ENCODE measurements around the gene ATG5. TPM values are rescaled to one million over a fixed set of nuclear protein-coding genes. Genes with fewer than 3 reads are reported as not detected.
A peak's percentile ranks its signal among the peaks of the same experiment; 100 is the strongest.

The ATG5 gene

DNA sequence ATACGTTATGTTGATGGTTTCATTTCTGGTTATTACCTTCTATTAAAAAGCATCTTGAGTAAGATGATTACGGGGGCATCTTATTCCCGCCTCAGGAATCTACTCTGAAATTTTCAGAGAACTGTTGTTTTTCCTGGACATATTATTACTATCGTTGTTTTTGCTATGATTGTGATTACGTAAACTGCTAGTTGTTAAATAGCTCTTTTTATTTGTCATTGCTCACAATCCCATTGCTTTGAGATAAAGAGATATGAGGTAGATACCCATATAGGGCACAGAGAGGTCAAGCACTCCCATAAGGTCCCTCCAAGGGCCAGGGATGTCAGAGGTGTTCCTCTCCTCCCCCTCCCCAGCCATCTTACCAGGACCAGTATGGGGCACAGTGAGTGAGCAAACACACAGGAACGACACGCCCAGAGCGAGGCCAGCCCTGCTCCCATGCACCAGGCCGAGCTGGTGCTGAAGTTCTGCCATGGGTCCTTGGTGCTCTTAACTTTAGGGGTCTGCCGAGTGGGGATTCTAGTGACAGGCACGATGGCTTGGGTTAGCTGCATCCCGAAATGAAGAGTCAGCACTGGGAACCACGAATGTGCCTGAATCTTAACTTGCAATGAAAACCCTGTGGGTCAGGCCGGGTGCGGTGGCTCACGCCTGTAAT, 189.5 kb downstream of the ATG5 start:
- Histone ChIP-seq H3K79me2 (ENCODE audit: control insufficient read depth, insufficient read depth, low read length) (no peaks in the 10 kb centered on the region), H2BK5ac (ENCODE audit: low read length) (no peak overlapping the region), H2BK15ac (replicated peaks; ENCODE audit: low read depth) (no peak overlapping the region), H3K36me3 (ENCODE audit: control insufficient read depth, insufficient read depth, low read length) (no peaks in the 10 kb centered on the region), H3K4me3 (ENCODE audit: low read length) (no peak overlapping the region), H3K18ac (ENCODE audit: low read length) (no peak overlapping the region), H3K27ac (ENCODE audit: low read depth, low read length) (no peak overlapping the region), H3K56ac (ENCODE audit: low read length) (no peak overlapping the region), H4K8ac (ENCODE audit: low read depth, low read length) (no peak overlapping the region), H3K79me1 (ENCODE audit: low read length) (no peaks in the 10 kb centered on the region), H2BK120ac (ENCODE audit: low read depth, low read length) (no peak overlapping the region), H3K4me2 (ENCODE audit: low read length) (no peak overlapping the region), H3K9ac (ENCODE audit: low read length) (no peak overlapping the region), H4K5ac (ENCODE audit: low read length) (no peak overlapping the region), H3K4me1 (ENCODE audit: control insufficient read depth, low read depth, low read length) (no peaks in the 10 kb centered on the region), H3K23ac (ENCODE audit: low read length) (no peak overlapping the region), H3K4ac (ENCODE audit: low read depth, low read length) (no peak overlapping the region), H2AK5ac (ENCODE audit: low read length) (no peak overlapping the region), H3K27me3 (ENCODE audit: insufficient read depth, low read length, poor library complexity) (no peaks in the 10 kb centered on the region)
- no peak for DNase-seq
- no CpG with 5 or more reads among the region's 16 CpGs for WGBS (ENCODE audit: extremely low coverage, insufficient coverage, low lambda C conversion rate)

DNA sequence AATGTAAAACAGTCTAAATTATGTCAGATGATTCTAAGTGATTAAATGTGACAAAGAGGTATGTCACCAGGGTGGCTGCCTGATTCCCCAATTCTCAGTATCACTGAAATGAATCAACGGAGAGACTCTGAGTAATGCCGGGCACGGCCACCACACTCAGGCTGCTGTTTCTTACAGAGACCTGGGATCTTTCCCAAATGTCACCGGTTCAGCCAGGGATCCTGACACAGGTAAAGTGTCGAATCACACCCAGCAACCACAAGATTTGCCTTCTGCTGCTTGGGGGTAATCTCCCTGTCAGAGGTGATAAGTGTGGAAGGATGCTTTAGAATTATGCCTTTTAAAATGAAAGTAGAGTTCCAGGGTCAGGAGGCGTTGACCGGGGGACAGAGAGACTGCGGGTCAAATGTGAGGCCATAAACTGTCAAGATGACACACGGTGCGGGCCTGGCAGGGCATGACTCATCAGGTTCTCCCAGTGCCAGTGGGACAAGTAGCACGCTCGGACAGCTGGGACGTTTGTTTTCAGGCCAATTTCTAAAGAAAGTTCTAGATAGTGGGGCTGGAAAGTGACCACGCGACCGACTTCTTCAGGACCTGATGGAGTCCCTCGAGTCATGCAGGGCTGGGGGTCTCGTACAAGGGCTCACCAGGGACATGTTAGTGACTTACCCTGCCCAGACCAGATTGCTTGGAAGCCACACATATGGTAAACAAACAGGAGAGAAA, 190.5 kb downstream of the ATG5 start:
- Histone ChIP-seq H3K27me3 (ENCODE audit: insufficient read depth, low read length, poor library complexity) (no peaks in the 10 kb centered on the region), H3K27ac (ENCODE audit: low read depth, low read length) (no peak overlapping the region), H2BK120ac (ENCODE audit: low read depth, low read length) (no peak overlapping the region), H4K8ac (ENCODE audit: low read depth, low read length) (no peak overlapping the region), H3K79me2 (ENCODE audit: control insufficient read depth, insufficient read depth, low read length) (no peaks in the 10 kb centered on the region), H3K4me1 (ENCODE audit: control insufficient read depth, low read depth, low read length) (no peaks in the 10 kb centered on the region), H3K9ac (ENCODE audit: low read length) (no peak overlapping the region), H2BK15ac (replicated peaks; ENCODE audit: low read depth) (no peak overlapping the region), H3K4me2 (ENCODE audit: low read length) (no peak overlapping the region), H4K5ac (ENCODE audit: low read length) (no peak overlapping the region), H2AK5ac (ENCODE audit: low read length) (peak overlapping the region; percentile 30), H3K23ac (ENCODE audit: low read length) (no peak overlapping the region), H3K56ac (ENCODE audit: low read length) (no peak overlapping the region), H3K18ac (ENCODE audit: low read length) (no peak overlapping the region), H3K4ac (ENCODE audit: low read depth, low read length) (no peak overlapping the region), H2BK5ac (ENCODE audit: low read length) (no peak overlapping the region), H3K79me1 (ENCODE audit: low read length) (no peaks in the 10 kb centered on the region), H3K36me3 (ENCODE audit: control insufficient read depth, insufficient read depth, low read length) (no peaks in the 10 kb centered on the region), H3K4me3 (ENCODE audit: low read length) (no peak overlapping the region)
- no CpG with 5 or more reads among the region's 18 CpGs for WGBS (ENCODE audit: extremely low coverage, insufficient coverage, low lambda C conversion rate)
- no peak for DNase-seq

Small RNA genes lying within 50 kb of the gene (small RNA-seq; reads per million reads assigned to genes)
- gene RF00015 (ENCODE audit: insufficient read depth) (not detected), gene RN7SL47P (ENCODE audit: insufficient read depth) (not detected), gene RNU6-344P (ENCODE audit: insufficient read depth) (not detected)
